A549 (cell line): ENCODE data around the gene PRDX5. TPM values are rescaled to one million over a fixed set of nuclear protein-coding genes. Genes with fewer than 3 reads are reported as not detected.

Experiments used
- ATAC-seq, 2 experiments: fragments of 200-7000 bp in 1 of 2; fragments of >200 bp in 1 of 2; cut with Nextera tagmentation in 1 of 2; cut with Tn5 transposase in 1 of 2; 3 replicates each; pipeline versions ENCODE4 v1.8.0 to v1.9.1; 2018 to 2020; ENCODE audit warnings: mild to moderate bottlenecking in 1 of 2, moderate library complexity in 1 of 2
- CTCF ChIA-PET: fragments of 300-600 bp; sonication (Branson Sonifier 250); formaldehyde crosslinking; extraction: SDS; loops from one replicate; lab custom pipeline; 2021; ENCODE audit warnings: antibody characterized with exemption, inconsistent platforms; lab: Yijun Ruan, JAX
- POLR2A ChIA-PET: fragments of 350-600 bp; formaldehyde crosslinking; extraction: SDS; loops from one replicate; lab custom pipeline; 2021; ENCODE audit warnings: antibody characterized with exemption, inconsistent platforms; lab: Yijun Ruan, JAX
- DNase-seq, 2 experiments: peaks; one replicate each; pipeline versions ENCODE4 v3.0.0 to v3.0.0-alpha.2; 2011 to 2016; ENCODE audit warnings: low read depth in 1 of 2, low spot score in 1 of 2
- FAIRE-seq: peaks from 2 replicates; lab custom pipeline; 2011; peaks lifted over from hg19 to GRCh38; lab: Jason Lieb, UNC
- H3K27ac ChIP-seq, 2 experiments: fragments of >200 bp; sonication (Bioruptor Twin); formaldehyde crosslinking; 3 replicates each; pipeline ENCODE4 v1.5.1; 2016 to 2017
- H3K4me1 ChIP-seq: fragments of >200 bp; sonication (Bioruptor Twin); formaldehyde crosslinking; 3 replicates; pipeline ENCODE4 v1.6.1; 2016
- H3K4me2 ChIP-seq: fragments of >200 bp; sonication (Bioruptor Twin); formaldehyde crosslinking; 3 replicates; pipeline ENCODE4 v1.6.1; 2016
- H3K4me3 ChIP-seq: fragments of >200 bp; sonication (Bioruptor Twin); formaldehyde crosslinking; 3 replicates; pipeline ENCODE4 v1.5.1; 2016
- H3K9me3 ChIP-seq: fragments of >200 bp; sonication (Bioruptor Twin); formaldehyde crosslinking; 3 replicates; pipeline ENCODE4 v1.6.1; 2016
- BCL3 ChIP-seq: fragments of >200 bp; sonication (Bioruptor Twin); formaldehyde crosslinking; IDR thresholded peaks from 3 replicates; pipeline ENCODE4 v1.6.1; 2016
- BHLHE40 ChIP-seq: IDR thresholded peaks from 2 replicates; pipeline ENCODE4 v1.6.1; 2012; ENCODE audit warnings: low read depth, low read length, inconsistent platforms
- CBX8 ChIP-seq: fragments of 200-600 bp; sonication (generic); IDR thresholded peaks from 2 replicates; pipeline ENCODE4 v1.6.1; 2016
- CHD2 ChIP-seq: fragments of 150-350 bp; IDR thresholded peaks from 2 replicates; pipeline ENCODE4 v1.6.1; 2014; ENCODE audit warnings: low read length; ENCODE audit not compliant: partially characterized antibody
- EHF ChIP-seq: fragments of 250-450 bp; sonication (Bioruptor Pico); IDR thresholded peaks from 2 replicates; pipeline ENCODE4 v1.5.0; 2020; ENCODE audit warnings: mild to moderate bottlenecking
- EP300 ChIP-seq, 2 experiments: fragments of >200 bp; sonication (Bioruptor Twin); formaldehyde crosslinking; IDR thresholded peaks; 2 replicates in 1 of 2; 3 replicates in 1 of 2; pipeline ENCODE4 v1.6.1; 2016 to 2017
- GATA3 ChIP-seq: IDR thresholded peaks from 2 replicates; pipeline ENCODE4 v1.6.1; 2012; ENCODE audit warnings: borderline replicate concordance
- HOXB5 ChIP-seq: fragments of 250-450 bp; sonication (Bioruptor Pico); IDR thresholded peaks from 2 replicates; pipeline ENCODE4 v1.5.0; 2020; ENCODE audit warnings: mild to moderate bottlenecking, moderate library complexity
- JUN ChIP-seq, 2 experiments: fragments of >200 bp; sonication (Bioruptor Twin); formaldehyde crosslinking; IDR thresholded peaks; 2 replicates in 1 of 2; 3 replicates in 1 of 2; pipeline ENCODE4 v1.6.1; 2016 to 2017
- JUNB ChIP-seq: fragments of >200 bp; sonication (Bioruptor Twin); formaldehyde crosslinking; IDR thresholded peaks from 2 replicates; pipeline ENCODE4 v1.6.1; 2016
- KDM5A ChIP-seq: fragments of 200-600 bp; sonication (generic); IDR thresholded peaks from 2 replicates; pipeline ENCODE4 v1.6.1; 2016; ENCODE audit warnings: antibody characterized with exemption, mild to moderate bottlenecking
- MAFK ChIP-seq: fragments of 450-650 bp; IDR thresholded peaks from 2 replicates; pipeline ENCODE4 v1.6.1; 2014; ENCODE audit not compliant: partially characterized antibody
- MAX ChIP-seq: IDR thresholded peaks from 2 replicates; pipeline ENCODE4 v1.6.1; 2012
- MYC ChIP-seq: IDR thresholded peaks from 2 replicates; pipeline ENCODE4 v1.6.1; 2012; ENCODE audit warnings: mild to moderate bottlenecking, inconsistent platforms, low read length, improper control_type of control experiment, borderline replicate concordance
- NFE2L2 ChIP-seq: fragments of 150-350 bp; conservative IDR thresholded peaks from 2 replicates; pipeline ENCODE4 v1.6.1; 2014; ENCODE audit warnings: low read length
- NPAS2 ChIP-seq: fragments of 250-450 bp; sonication (Bioruptor Pico); IDR thresholded peaks from 2 replicates; pipeline ENCODE4 v1.8.0; 2022; ENCODE audit warnings: mild to moderate bottlenecking, moderate library complexity, borderline replicate concordance
- PHF8 ChIP-seq: fragments of 200-600 bp; sonication (generic); IDR thresholded peaks from 2 replicates; pipeline ENCODE4 v1.6.1; 2016; ENCODE audit warnings: low read depth, mild to moderate bottlenecking, antibody characterized with exemption, moderate library complexity, borderline replicate concordance
- POLR2A ChIP-seq: IDR thresholded peaks from 2 replicates; pipeline ENCODE4 v1.6.1; 2012; ENCODE audit warnings: mild to moderate bottlenecking, low read length
- POLR2AphosphoS2 ChIP-seq: conservative IDR thresholded peaks from 2 replicates; pipeline ENCODE4 v1.6.1; 2012; ENCODE audit warnings: low read length, improper control_type of control experiment, inconsistent platforms
- RFX5 ChIP-seq: fragments of 450-650 bp; IDR thresholded peaks from 2 replicates; pipeline ENCODE4 v1.7.1; 2014; ENCODE audit warnings: antibody characterized with exemption, mild to moderate bottlenecking, moderate library complexity
- SMC3 ChIP-seq: fragments of >200 bp; sonication (Bioruptor Twin); formaldehyde crosslinking; IDR thresholded peaks from 3 replicates; pipeline ENCODE4 v1.6.1; 2018; ENCODE audit warnings: inconsistent platforms
- ZC3H11A ChIP-seq: fragments of 450-650 bp; IDR thresholded peaks from 2 replicates; pipeline ENCODE4 v1.6.1; 2014; ENCODE audit warnings: antibody characterized with exemption, mild to moderate bottlenecking
- WGBS: methylation state at CpG from one replicate; pipeline ENCODE4 v1.1.6; 2017; ENCODE audit errors: missing lambda C conversion rate; 5-methylcytosine and 5-hydroxymethylcytosine counted together
- polyA plus RNA-seq, 4 experiments: library from polyadenylated mRNA; depleted of rRNA in 3 of 4; stranded (reverse); fragments of >200 nt; fragmentation: RNase III in 1 of 4; extraction: RNeasy Plus Mini Kit Qiagen cat#74134 plus additional on column Dnase treatment in 1 of 4; gene quantifications; 2 replicates in 3 of 4; 3 replicates in 1 of 4; pipeline ENCODE4 v1.2.3, GENCODE V29; 2011 to 2017
- TF ChIP-seq, protein P1 (sequence below): fragments of >200 bp; sonication (Bioruptor Twin); formaldehyde crosslinking; IDR thresholded peaks from 2 replicates; pipeline ENCODE4 v1.6.1; 2016
- TF ChIP-seq, protein P2 (sequence below): fragments of 150-350 bp; IDR thresholded peaks from 2 replicates; pipeline ENCODE4 v1.6.1; 2014; ENCODE audit warnings: low read depth, mild to moderate bottlenecking, low read length
- TF ChIP-seq, protein P3 (sequence below): fragments of 450-650 bp; IDR thresholded peaks from 2 replicates; pipeline ENCODE4 v1.6.1; 2014; ENCODE audit warnings: antibody characterized with exemption
- TF ChIP-seq, protein P4 (sequence below): IDR thresholded peaks from 2 replicates; pipeline ENCODE4 v1.6.1; 2012; ENCODE audit warnings: low read depth, borderline replicate concordance

Gene PRDX5
- polyA plus RNA-seq, 2 of the 4 experiments (the other 2 are of a cell fraction), result 377 to 491 TPM

- H3K4me2 ChIP-seq, result peak within 1 kb of the TSS; percentile 87
- H3K9me3 ChIP-seq, result no peaks in the 10 kb centered on the region
- peaks cover 14% of the 10 kb centered on the region for H3K4me1 ChIP-seq
- H3K27ac ChIP-seq, result peak within 1 kb of the TSS; percentile 97 to 98
- ATAC-seq (peak; percentile 83 to 90), DNase-seq (peak; percentile 95 to 99), FAIRE-seq (peak; percentile 99)
- CTCF ChIA-PET, result interaction anchor here (0.6 to 20.7 kb wide), 20 partner anchors 8 to 1530 kb away, joined by 3 to 996 read pairs (median 3); partner anchors contain the start of genes CATSPERZ, CCDC88B, ESRRA and FERMT3
- H3K4me3 ChIP-seq, result peak within 1 kb of the TSS; percentile 80
- TF ChIP-seq PHF8, result 0 out of 2 replicates have a peak, but pooled peaks have one; percentile 48
- peak; percentile 89 for TF ChIP-seq MAX
- TF ChIP-seq ZC3H11A, result no peak
- no peak for TF ChIP-seq EHF (CRISPR knock-in tag)
- no peak for TF ChIP-seq JUNB
- TF ChIP-seq, protein P1, sequence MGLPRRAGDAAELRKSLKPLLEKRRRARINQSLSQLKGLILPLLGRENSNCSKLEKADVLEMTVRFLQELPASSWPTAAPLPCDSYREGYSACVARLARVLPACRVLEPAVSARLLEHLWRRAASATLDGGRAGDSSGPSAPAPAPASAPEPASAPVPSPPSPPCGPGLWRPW, result no peak
- no peak for TF ChIP-seq POLR2AphosphoS2
- TF ChIP-seq, protein P2, sequence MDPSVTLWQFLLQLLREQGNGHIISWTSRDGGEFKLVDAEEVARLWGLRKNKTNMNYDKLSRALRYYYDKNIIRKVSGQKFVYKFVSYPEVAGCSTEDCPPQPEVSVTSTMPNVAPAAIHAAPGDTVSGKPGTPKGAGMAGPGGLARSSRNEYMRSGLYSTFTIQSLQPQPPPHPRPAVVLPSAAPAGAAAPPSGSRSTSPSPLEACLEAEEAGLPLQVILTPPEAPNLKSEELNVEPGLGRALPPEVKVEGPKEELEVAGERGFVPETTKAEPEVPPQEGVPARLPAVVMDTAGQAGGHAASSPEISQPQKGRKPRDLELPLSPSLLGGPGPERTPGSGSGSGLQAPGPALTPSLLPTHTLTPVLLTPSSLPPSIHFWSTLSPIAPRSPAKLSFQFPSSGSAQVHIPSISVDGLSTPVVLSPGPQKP, result peak; percentile 64; the same call in 1 of the 2 replicates
- TF ChIP-seq EP300 (IDR thresholded peaks at IDR 0.05), result no peak; a peak in 1 of 5 replicates
- no peak; the same call in 1 of the 2 replicates for TF ChIP-seq MYC
- TF ChIP-seq JUN (IDR thresholded peaks at IDR 0.05), result peak; percentile 56 to 83
- TF ChIP-seq BCL3, result peak; percentile 67; the same call in 2 of the 3 replicates
- TF ChIP-seq NPAS2, result no peak
- TF ChIP-seq MAFK, result peak; percentile 99
- TF ChIP-seq, protein P3, sequence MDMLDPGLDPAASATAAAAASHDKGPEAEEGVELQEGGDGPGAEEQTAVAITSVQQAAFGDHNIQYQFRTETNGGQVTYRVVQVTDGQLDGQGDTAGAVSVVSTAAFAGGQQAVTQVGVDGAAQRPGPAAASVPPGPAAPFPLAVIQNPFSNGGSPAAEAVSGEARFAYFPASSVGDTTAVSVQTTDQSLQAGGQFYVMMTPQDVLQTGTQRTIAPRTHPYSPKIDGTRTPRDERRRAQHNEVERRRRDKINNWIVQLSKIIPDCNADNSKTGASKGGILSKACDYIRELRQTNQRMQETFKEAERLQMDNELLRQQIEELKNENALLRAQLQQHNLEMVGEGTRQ, result peak; percentile 86
- TF ChIP-seq RFX5, result peak; percentile 46; the same call in 1 of the 2 replicates
- peak; percentile 69; the same call in 1 of the 2 replicates for TF ChIP-seq BHLHE40
- TF ChIP-seq POLR2A, result peak; percentile 76
- peak; percentile 1; the same call in 1 of the 2 replicates for TF ChIP-seq KDM5A
- no peak for TF ChIP-seq CBX8
- no peak for TF ChIP-seq HOXB5
- TF ChIP-seq NFE2L2, result no peak
- TF ChIP-seq, protein P4, sequence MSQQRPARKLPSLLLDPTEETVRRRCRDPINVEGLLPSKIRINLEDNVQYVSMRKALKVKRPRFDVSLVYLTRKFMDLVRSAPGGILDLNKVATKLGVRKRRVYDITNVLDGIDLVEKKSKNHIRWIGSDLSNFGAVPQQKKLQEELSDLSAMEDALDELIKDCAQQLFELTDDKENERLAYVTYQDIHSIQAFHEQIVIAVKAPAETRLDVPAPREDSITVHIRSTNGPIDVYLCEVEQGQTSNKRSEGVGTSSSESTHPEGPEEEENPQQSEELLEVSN, result peak; percentile 43; the same call in 1 of the 2 replicates
- no peak for TF ChIP-seq CHD2
- peak; percentile 27; the same call in 1 of the 2 replicates for TF ChIP-seq GATA3
- no peak for TF ChIP-seq SMC3
- 2% methylated on average over 40 of the region's 43 CpGs for WGBS
- POLR2A ChIA-PET, result interaction anchor here (0.6 to 2.9 kb wide), 27 partner anchors 9 to 497 kb away, joined by 3 to 50 read pairs (median 7); partner anchors contain the start of genes BAD, CCDC88B, ESRRA and FKBP2
Measured at GRCh38 chr11:64317325-64317960, 478 bp upstream of the PRDX5 start, which contains the start of gene TRMT112. Gene TRMT112 (minus strand): TSS chr11:64317559. CDS start chr11:64317526, 33 bp downstream.
